Loucy (cell line): ENCODE measurements around the gene MCEMP1.

Source experiments
- CTCF ChIP-seq: fragments of 200-600 bp; sonication (generic); conservative IDR thresholded peaks from 2 replicates; pipeline ENCODE4 v1.5.1; 2014; ENCODE audit warnings: mild to moderate bottlenecking, antibody characterized with exemption, low read length
- EZH2phosphoT487 ChIP-seq: fragments of 200-600 bp; IDR thresholded peaks from 2 replicates; pipeline ENCODE4 v1.6.1; 2018; ENCODE audit warnings: antibody characterized with exemption, mild to moderate bottlenecking, moderate library complexity, borderline replicate concordance

DNA sequence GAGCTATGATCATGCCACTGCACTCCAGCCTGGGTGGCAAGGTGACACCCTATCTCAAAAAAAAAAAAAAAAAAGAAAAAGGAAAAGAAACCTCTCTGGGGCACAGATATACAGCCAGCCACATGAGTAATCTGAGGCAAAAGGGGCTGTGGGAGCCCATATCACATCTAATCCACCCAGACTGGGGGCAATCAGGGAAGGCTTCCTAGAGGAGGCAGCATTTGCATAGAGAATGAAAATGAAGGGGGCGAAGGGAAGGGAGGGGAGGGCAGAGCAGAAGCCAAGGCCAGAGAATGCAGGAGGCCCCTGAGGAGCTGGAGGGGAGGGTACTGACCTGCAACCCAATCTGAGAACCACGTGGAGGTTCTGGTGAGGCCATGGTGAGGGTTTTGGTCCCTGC, 26.7 kb upstream of the MCEMP1 start:
- TF ChIP-seq CTCF (no peak), EZH2phosphoT487 (no peak)
